Mesenchymal stem cell (in vitro differentiated cells and primary cell): ENCODE results near the gene RP9.

Experiments used
- DNase-seq: peaks from one replicate; pipeline ENCODE4 v3.0.0-alpha.2; 2013
- H2AFZ ChIP-seq: one replicate; pipeline ENCODE4 v1.6.1; 2013; ENCODE audit warnings: low read depth, mild to moderate bottlenecking, control low read depth, inconsistent platforms, low read length, moderate library complexity
- H2AK5ac ChIP-seq: 2 replicates; pipeline ENCODE4 v1.6.1; 2013; ENCODE audit warnings: low read length, moderate library complexity, mild to moderate bottlenecking, inconsistent platforms; ENCODE audit not compliant: severe bottlenecking
- H2BK120ac ChIP-seq: one replicate; pipeline ENCODE4 v1.6.1; 2013; ENCODE audit warnings: low read depth, mild to moderate bottlenecking, inconsistent platforms, low read length, moderate library complexity
- H2BK12ac ChIP-seq, 2 experiments: one replicate each; pipeline ENCODE4 v1.6.1; 2013; ENCODE audit warnings: inconsistent platforms in 2 of 2, low read length in 2 of 2, mild to moderate bottlenecking in 2 of 2, moderate library complexity in 2 of 2, control low read depth in 1 of 2
- H2BK15ac ChIP-seq: one replicate; pipeline ENCODE4 v1.6.1; 2013; ENCODE audit warnings: mild to moderate bottlenecking, low read depth, inconsistent platforms; ENCODE audit not compliant: poor library complexity, severe bottlenecking
- H2BK5ac ChIP-seq: 2 replicates; pipeline ENCODE4 v1.6.1; 2013; ENCODE audit warnings: low read depth, mild to moderate bottlenecking, low read length, control low read depth, inconsistent platforms; ENCODE audit not compliant: poor library complexity, severe bottlenecking
- H3K14ac ChIP-seq, 2 experiments: one replicate each; pipeline ENCODE4 v1.6.1; 2013; ENCODE audit warnings: inconsistent platforms in 2 of 2, low read length in 2 of 2, control low read depth in 1 of 2, mild to moderate bottlenecking in 1 of 2, moderate library complexity in 1 of 2
- H3K18ac ChIP-seq, 2 experiments: one replicate each; pipeline ENCODE4 v1.6.1; 2013; ENCODE audit warnings: inconsistent platforms in 2 of 2, low read length in 2 of 2, control low read depth in 1 of 2, low read depth in 1 of 2, mild to moderate bottlenecking in 1 of 2
- H3K23ac ChIP-seq, 2 experiments: one replicate each; pipeline ENCODE4 v1.6.1; 2013; ENCODE audit warnings: inconsistent platforms in 2 of 2, low read length in 2 of 2, mild to moderate bottlenecking in 2 of 2, moderate library complexity in 2 of 2, control low read depth in 1 of 2
- H3K27ac ChIP-seq: 2 replicates; pipeline ENCODE4 v1.5.1; 2013; ENCODE audit warnings: mild to moderate bottlenecking, moderate library complexity, low read length, control low read depth, inconsistent platforms; ENCODE audit not compliant: poor library complexity, severe bottlenecking
- H3K27me3 ChIP-seq, 2 experiments: 2 replicates each; pipeline versions ENCODE4 v1.6.1 to v1.7.0; 2013; ENCODE audit warnings: low read length in 2 of 2, mild to moderate bottlenecking in 2 of 2, moderate library complexity in 2 of 2, control low read depth in 1 of 2, inconsistent platforms in 1 of 2; ENCODE audit not compliant: control insufficient read depth in 1 of 2, insufficient read depth in 1 of 2
- H3K36me3 ChIP-seq, 2 experiments: 2 replicates each; pipeline versions ENCODE4 v1.6.1 to v1.7.0; 2013; ENCODE audit warnings: low read length in 2 of 2, control low read depth in 1 of 2, inconsistent platforms in 1 of 2, low read depth in 1 of 2, mild to moderate bottlenecking in 1 of 2; ENCODE audit not compliant: insufficient read depth in 2 of 2, control insufficient read depth in 1 of 2
- H3K4ac ChIP-seq, 2 experiments: one replicate each; pipeline ENCODE4 v1.6.1; 2013; ENCODE audit warnings: inconsistent platforms in 2 of 2, low read length in 2 of 2, mild to moderate bottlenecking in 2 of 2, moderate library complexity in 2 of 2, control low read depth in 1 of 2, low read depth in 1 of 2
- H3K4me1 ChIP-seq: 2 replicates; pipeline ENCODE4 v1.6.1; 2013; ENCODE audit warnings: low read depth, low read length, control low read depth; ENCODE audit not compliant: control insufficient read depth, insufficient read depth
- H3K4me2 ChIP-seq: 2 replicates; pipeline ENCODE4 v1.6.1; 2013; ENCODE audit warnings: low read length, mild to moderate bottlenecking, inconsistent platforms; ENCODE audit not compliant: poor library complexity, severe bottlenecking
- H3K4me3 ChIP-seq, 2 experiments: 2 replicates each; pipeline versions ENCODE4 v1.5.1 to v1.7.0; 2013; ENCODE audit warnings: low read length in 2 of 2, mild to moderate bottlenecking in 2 of 2, control low read depth in 1 of 2, low read depth in 1 of 2; ENCODE audit not compliant: insufficient read depth in 1 of 2
- H3K79me1 ChIP-seq: replicated peaks from 2 replicates; pipeline ENCODE4 v1.6.1; 2013; ENCODE audit warnings: mild to moderate bottlenecking, control low read depth, low read length, inconsistent platforms; ENCODE audit not compliant: poor library complexity, severe bottlenecking
- H3K9ac ChIP-seq: 2 replicates; pipeline ENCODE4 v1.7.0; 2013; ENCODE audit warnings: mild to moderate bottlenecking, low read length, moderate library complexity
- H3K9me3 ChIP-seq: 2 replicates; pipeline ENCODE4 v1.7.0; 2013; ENCODE audit warnings: mild to moderate bottlenecking, low read length; ENCODE audit not compliant: control insufficient read depth
- H4K8ac ChIP-seq: one replicate; pipeline ENCODE4 v1.6.1; 2013; ENCODE audit warnings: inconsistent platforms, mild to moderate bottlenecking, low read length, moderate library complexity
- H4K91ac ChIP-seq: one replicate; pipeline ENCODE4 v1.6.1; 2013; ENCODE audit warnings: mild to moderate bottlenecking, low read length, inconsistent platforms
- WGBS: methylation state at CpG from one replicate; pipeline ENCODE4 v1.1.7; 2013; ENCODE audit warnings: mixed read lengths; 5-methylcytosine and 5-hydroxymethylcytosine counted together

Gene RP9

GRCh38 chr7:33079096-33079495 is 30.1 kb downstream of the RP9 start:
- Histone ChIP-seq H3K4me1 (peaks cover 1% of the 10 kb centered on the region), H3K4me3 (no peak overlapping the region), H3K36me3 (no peaks in the 10 kb centered on the region), H3K79me1 (no peaks in the 10 kb centered on the region), H2AFZ (no peak overlapping the region), H4K91ac (no peak overlapping the region), H3K27ac (no peak overlapping the region), H3K14ac (no peak overlapping the region), H3K18ac (no peak overlapping the region), H3K27me3 (peaks cover 3 to 22% of the 10 kb centered on the region in 2 experiments), H3K4me2 (no peak overlapping the region), H2BK120ac (no peak overlapping the region), H2BK5ac (no peak overlapping the region), H2BK12ac (no peak overlapping the region), H3K23ac (no peak overlapping the region), H2AK5ac (no peak overlapping the region), H2BK15ac (no peak overlapping the region), H3K4ac (no peak overlapping the region), H4K8ac (no peak overlapping the region), H3K9ac (no peak overlapping the region), H3K9me3 (no peaks in the 10 kb centered on the region)
- no peak for DNase-seq
- WGBS = 95% methylated on average over 2 of the region's 2 CpGs

- H3K9me3 ChIP-seq = no peaks in the 10 kb centered on the region
- peaks cover 5% of the 10 kb centered on the region for H3K4me1 ChIP-seq
- no peak overlapping the region for H2BK15ac ChIP-seq
- 73% methylated on average over 3 of the region's 3 CpGs for WGBS
- H2BK120ac ChIP-seq = no peak overlapping the region
- DNase-seq = no peak
- no peak overlapping the region for H3K18ac ChIP-seq
- peaks cover 3 to 22% of the 10 kb centered on the region in 2 experiments for H3K27me3 ChIP-seq
- no peak overlapping the region for H3K4ac ChIP-seq
- H3K79me1 ChIP-seq = no peaks in the 10 kb centered on the region
- no peak overlapping the region for H3K14ac ChIP-seq
- H3K36me3 ChIP-seq = no peaks in the 10 kb centered on the region
- H4K8ac ChIP-seq = no peak overlapping the region
- H3K4me2 ChIP-seq = no peak overlapping the region
- no peak overlapping the region for H4K91ac ChIP-seq
- no peak overlapping the region for H2AK5ac ChIP-seq
- no peak overlapping the region for H3K23ac ChIP-seq
- no peak overlapping the region for H2BK5ac ChIP-seq
- H3K27ac ChIP-seq = no peak overlapping the region
- no peak overlapping the region for H2BK12ac ChIP-seq
- no peak overlapping the region for H2AFZ ChIP-seq
- H3K4me3 ChIP-seq = no peak overlapping the region
- no peak overlapping the region for H3K9ac ChIP-seq
These were observed 32.5 kb downstream of the RP9 start for GRCh38 chr7:33076737-33077136.

GRCh38 chr7:33075818-33076518 is 33.2 kb downstream of the RP9 start:
- WGBS = 83% methylated on average over 1 of the region's 3 CpGs
- H3K4me3 ChIP-seq = no peak overlapping the region

GRCh38 chr7:33073243-33073642 is 36.0 kb downstream of the RP9 start:
- Histone ChIP-seq H2BK5ac (no peak overlapping the region), H4K91ac (no peak overlapping the region), H3K27ac (no peak overlapping the region), H3K4ac (no peak overlapping the region), H2BK15ac (no peak overlapping the region), H3K4me1 (peaks cover 3% of the 10 kb centered on the region), H3K14ac (no peak overlapping the region), H3K79me1 (no peaks in the 10 kb centered on the region), H2AFZ (no peak overlapping the region), H2BK120ac (no peak overlapping the region), H3K23ac (no peak overlapping the region), H2BK12ac (peak overlapping the region in 1 of 2 experiments; percentile 72), H3K18ac (peak overlapping the region in 1 of 2 experiments; percentile 49), H3K9me3 (peaks cover 16% of the 10 kb centered on the region), H3K4me3 (no peak overlapping the region), H3K4me2 (no peak overlapping the region), H2AK5ac (no peak overlapping the region), H3K9ac (no peak overlapping the region), H4K8ac (no peak overlapping the region), H3K36me3 (no peaks in the 10 kb centered on the region), H3K27me3 (peaks cover 0 to 15% of the 10 kb centered on the region in 2 experiments)
- 87% methylated on average over 4 of the region's 4 CpGs for WGBS
- no peak for DNase-seq

More at GRCh38 chr7:33075818-33076518, 33.2 kb downstream of the RP9 start:
- Histone ChIP-seq H4K8ac (no peak overlapping the region), H3K18ac (no peak overlapping the region), H3K23ac (no peak overlapping the region), H2BK120ac (no peak overlapping the region), H2BK12ac (no peak overlapping the region), H3K4me2 (no peak overlapping the region), H3K4me1 (peaks cover 5% of the 10 kb centered on the region), H3K9me3 (no peaks in the 10 kb centered on the region), H3K4ac (no peak overlapping the region), H2BK5ac (no peak overlapping the region), H3K36me3 (no peaks in the 10 kb centered on the region), H3K79me1 (no peaks in the 10 kb centered on the region), H2BK15ac (no peak overlapping the region), H3K9ac (no peak overlapping the region), H3K27ac (no peak overlapping the region), H3K27me3 (peaks cover 0 to 22% of the 10 kb centered on the region in 2 experiments), H2AK5ac (no peak overlapping the region), H3K14ac (no peak overlapping the region), H2AFZ (no peak overlapping the region), H4K91ac (no peak overlapping the region)
- DNase-seq = no peak
